K562 (cell line): ENCODE measurements around the gene CBX8. TPM values are rescaled to one million over a fixed set of nuclear protein-coding genes. Genes with fewer than 3 reads are reported as not detected.
A peak's percentile ranks its signal among the peaks of the same experiment; 100 is the strongest.

Experiments used
- ATAC-seq: fragments of 200-7000 bp; cut with Tn5 transposase; 3 replicates; pipeline ENCODE4 v1.9.1; 2020; ENCODE audit warnings: moderate library complexity
- BruUV-seq: library from RNA; stranded (reverse); fragments of 400-500 nt; replicated peaks from 2 replicates; lab custom pipeline; 2021; lab: Mats Ljungman, UMichigan
- CTCF ChIA-PET: fragments of 300-600 bp; formaldehyde crosslinking; extraction: SDS; loops from one replicate; lab custom pipeline; 2021; ENCODE audit warnings: low intra/inter-chr PET ratio; lab: Yijun Ruan, JAX
- POLR2A ChIA-PET: fragments of 300-600, 350-650 bp; sonication (Branson Sonifier 250); formaldehyde crosslinking; extraction: SDS; loops from one replicate; lab custom pipeline; 2021; ENCODE audit warnings: antibody characterized with exemption, inconsistent platforms; lab: Yijun Ruan, JAX
- DNase-seq, 4 experiments: peaks; one replicate each; pipeline versions ENCODE4 v3.0.0 to v3.0.0-alpha.2; 2011 to 2018; ENCODE audit warnings: low spot score in 3 of 4, mixed read lengths in 3 of 4; ENCODE audit errors: extremely low read depth in 1 of 4
- FAIRE-seq: peaks from 2 replicates; lab custom pipeline; 2011; peaks lifted over from hg19 to GRCh38; lab: Jason Lieb, UNC
- H2AFZ ChIP-seq: 2 replicates; pipeline ENCODE4 v1.6.0; 2011; ENCODE audit warnings: low read depth, low read length, control low read depth, inconsistent platforms
- H3K27ac ChIP-seq: fragments of 200-600 bp; 3 replicates; pipeline ENCODE4 v1.8.0; 2011; ENCODE audit warnings: low read depth, mild to moderate bottlenecking, control low read depth, inconsistent platforms, low read length, moderate library complexity, mixed read lengths; ENCODE audit errors: extremely low read depth
- H3K27me3 ChIP-seq, 2 experiments: fragments of 300-600 bp in 1 of 2; 2 replicates in 1 of 2; 3 replicates in 1 of 2; pipeline versions ENCODE4 v1.6.0 to v1.8.0; 2011; ENCODE audit warnings: inconsistent platforms in 2 of 2, low read length in 2 of 2, mild to moderate bottlenecking in 1 of 2, mixed read lengths in 1 of 2, moderate library complexity in 1 of 2; ENCODE audit not compliant: control insufficient read depth in 2 of 2, insufficient read depth in 2 of 2
- H3K36me3 ChIP-seq: fragments of 300-600 bp; 3 replicates; pipeline ENCODE4 v1.8.0; 2011; ENCODE audit warnings: mild to moderate bottlenecking, low read length, inconsistent platforms; ENCODE audit not compliant: control insufficient read depth, insufficient read depth
- H3K4me1 ChIP-seq, 2 experiments: fragments of 200-600 bp in 1 of 2; replicated peaks in 1 of 2; 2 replicates in 1 of 2; 3 replicates in 1 of 2; pipeline versions ENCODE4 v1.5.1 to v1.8.0; 2011; ENCODE audit warnings: inconsistent platforms in 2 of 2, low read length in 2 of 2, mild to moderate bottlenecking in 1 of 2, mixed read lengths in 1 of 2, moderate library complexity in 1 of 2; ENCODE audit not compliant: control insufficient read depth in 2 of 2, insufficient read depth in 2 of 2
- H3K4me2 ChIP-seq: 2 replicates; pipeline ENCODE4 v1.6.1; 2011; ENCODE audit warnings: low read length, control low read depth, inconsistent platforms, mixed read lengths; ENCODE audit not compliant: insufficient read depth
- H3K4me3 ChIP-seq: fragments of 200-600 bp; sonication (generic), shearing (Covaris generic); 2 replicates; pipeline ENCODE4 v1.5.1; 2016; ENCODE audit warnings: control low read depth, inconsistent platforms
- H3K79me2 ChIP-seq: fragments of 200-600 bp; 3 replicates; pipeline ENCODE4 v1.8.0; 2011; ENCODE audit warnings: low read length, inconsistent platforms; ENCODE audit not compliant: control insufficient read depth, insufficient read depth
- H3K9ac ChIP-seq, 2 experiments: 2 replicates each; pipeline versions ENCODE4 v1.6.0 to v1.6.1; 2011; ENCODE audit warnings: low read depth in 2 of 2, low read length in 2 of 2, control low read depth in 1 of 2, inconsistent platforms in 1 of 2, mild to moderate bottlenecking in 1 of 2, mixed read lengths in 1 of 2; ENCODE audit not compliant: insufficient read depth in 1 of 2
- H3K9me1 ChIP-seq: one replicate; pipeline ENCODE4 v1.6.0; 2011; ENCODE audit warnings: inconsistent platforms, mild to moderate bottlenecking, low read length, moderate library complexity; ENCODE audit not compliant: control insufficient read depth, insufficient read depth
- H3K9me3 ChIP-seq: replicated peaks from 2 replicates; pipeline ENCODE4 v1.5.1; 2011; ENCODE audit warnings: low read depth, low read length, inconsistent platforms; ENCODE audit not compliant: control insufficient read depth, insufficient read depth
- H4K20me1 ChIP-seq: replicated peaks from 2 replicates; pipeline ENCODE4 v1.6.1; 2011; ENCODE audit warnings: low read length, inconsistent platforms, mixed read lengths; ENCODE audit not compliant: control insufficient read depth, insufficient read depth
- E2F1 ChIP-seq: sonication (generic); formaldehyde crosslinking; IDR thresholded peaks from 2 replicates; pipeline ENCODE4 v1.8.1; 2023; ENCODE audit warnings: mild to moderate bottlenecking, missing genetic modification reagents, moderate library complexity
- E4F1 ChIP-seq: fragments of 250-450 bp; sonication (Bioruptor Pico); IDR thresholded peaks from 2 replicates; pipeline ENCODE4 v1.5.0; 2021; ENCODE audit warnings: mild to moderate bottlenecking, borderline replicate concordance
- EP400 ChIP-seq: fragments of 450-650 bp; IDR thresholded peaks from 2 replicates; pipeline ENCODE4 v1.6.1; 2017; ENCODE audit warnings: antibody characterized with exemption, mild to moderate bottlenecking, moderate library complexity
- GTF2E2 ChIP-seq: fragments of 200-800 bp; sonication (Bioruptor generic); IDR thresholded peaks from 2 replicates; pipeline ENCODE4 v1.6.1; 2016; ENCODE audit warnings: missing genetic modification characterization, missing compliant biosample characterization
- HDAC3 ChIP-seq: fragments of 450-650 bp; IDR thresholded peaks from 2 replicates; pipeline ENCODE4 v1.6.1; 2018; ENCODE audit warnings: borderline replicate concordance, mild to moderate bottlenecking, moderate library complexity; ENCODE audit not compliant: partially characterized antibody
- HMG20A ChIP-seq: fragments of 450-650 bp; formaldehyde crosslinking; conservative IDR thresholded peaks from 2 replicates; pipeline ENCODE4 v1.4.0; 2020; ENCODE audit warnings: mild to moderate bottlenecking, mixed read lengths
- HMGN3 ChIP-seq: IDR thresholded peaks from 2 replicates; pipeline ENCODE4 v1.6.1; 2011; ENCODE audit warnings: borderline replicate concordance, low read depth, mild to moderate bottlenecking, mixed read lengths, low read length; ENCODE audit not compliant: insufficient read length; ENCODE audit errors: extremely low read depth
- KLF10 ChIP-seq: fragments of 250-450 bp; sonication (Bioruptor Pico); IDR thresholded peaks from 2 replicates; pipeline ENCODE4 v1.6.1; 2021; ENCODE audit warnings: matching md5 sums
- MCM2 ChIP-seq: fragments of 450-650 bp; IDR thresholded peaks from 2 replicates; pipeline ENCODE4 v1.6.1; 2017; ENCODE audit warnings: low read depth, mild to moderate bottlenecking
- MCM3 ChIP-seq: fragments of 450-650 bp; IDR thresholded peaks from 2 replicates; pipeline ENCODE4 v1.6.1; 2016
- RFX1 ChIP-seq: fragments of 450-650 bp; IDR thresholded peaks from 2 replicates; pipeline ENCODE4 v1.6.1; 2016; ENCODE audit warnings: mild to moderate bottlenecking, moderate library complexity
- SMAD4 ChIP-seq: fragments of 250-450 bp; sonication (Bioruptor Pico); conservative IDR thresholded peaks from 2 replicates; pipeline ENCODE4 v1.8.0; 2021; ENCODE audit warnings: inconsistent platforms, mild to moderate bottlenecking, moderate library complexity
- THRB ChIP-seq: fragments of 450-650 bp; formaldehyde crosslinking; conservative IDR thresholded peaks from 2 replicates; pipeline ENCODE4 v1.4.0; 2022; ENCODE audit warnings: mild to moderate bottlenecking, missing genetic modification characterization
- ZBTB26 ChIP-seq: fragments of 450-650 bp; formaldehyde crosslinking; IDR thresholded peaks from 2 replicates; pipeline ENCODE4 v1.4.0; 2022; ENCODE audit warnings: missing genetic modification characterization
- ZNF354B ChIP-seq: fragments of 250-450 bp; sonication (Bioruptor Pico); IDR thresholded peaks from 2 replicates; pipeline ENCODE4 v1.4.0; 2020
- ZNF436 ChIP-seq: fragments of 250-450, 450-650 bp; sonication (Bioruptor Pico); formaldehyde crosslinking; IDR thresholded peaks from 2 replicates; pipeline ENCODE4 v1.7.0; 2020; ENCODE audit warnings: mild to moderate bottlenecking
- WGBS: fragments of 100-300 bp; shearing (Covaris generic); methylation state at CpG from one replicate; pipeline ENCODE4 v1.1.6; 2016; ENCODE audit warnings: low coverage, mixed read lengths; ENCODE audit not compliant: insufficient coverage; ENCODE audit errors: missing lambda C conversion rate; 5-methylcytosine and 5-hydroxymethylcytosine counted together
- in situ Hi-C: fragments of 300-500 bp; cut with MboI; formaldehyde crosslinking; loops from 4 replicates; pipeline ENCODE4 v1.15.0; 2018; ENCODE audit warnings: inconsistent platforms, mixed read lengths
- intact Hi-C: fragments of 100-400 bp; cut with micrococcal nuclease; formaldehyde crosslinking; loops from 2 replicates; pipeline ENCODE4 v1.14.2; 2022
- polyA plus RNA-seq, 8 experiments: library from polyadenylated mRNA; depleted of rRNA in 4 of 8; stranded (reverse) in 5 of 8; unstranded in 3 of 8; fragments of >200 nt; fragmentation: Nextera tagmentation in 2 of 8; fragmentation: Illumina TruSeq in 1 of 8; extraction: Ambion mirVana in 2 of 8; extraction: Trizol in 1 of 8; gene quantifications; 2 replicates each; pipeline versions ENCODE4 v1.2.1 to v1.2.3, GENCODE V29; 2011 to 2014; ENCODE audit warnings: inconsistent platforms in 1 of 8, missing spikeins in 1 of 8
- total RNA-seq, 7 experiments: library from RNA; depleted of rRNA in 6 of 7; stranded (reverse); fragments of >200 nt in 6 of 7; fragmentation: Illumina TruSeq in 2 of 7; extraction: Trizol in 2 of 7; gene quantifications; 2 replicates each; pipeline versions ENCODE4 v1.2.1 to v1.2.3, GENCODE V29; 2011 to 2021; ENCODE audit warnings: low replicate concordance in 1 of 7

Gene CBX8
- total and polyA plus RNA-seq, 9 of the 15 experiments (the other 6 are each of a cell fraction or from before 2014, with no cell fraction given) = 0.08 to 11.9 (median 2.6) TPM

GRCh38 chr17:79742951-79743476, 53.9 kb downstream of the CBX8 start:
- Histone ChIP-seq H4K20me1 (0 out of 2 replicates have a peak, but pooled peaks cover 3% of the 10 kb centered on the region), H3K36me3 (no peaks in the 10 kb centered on the region), H3K79me2 (no peaks in the 10 kb centered on the region), H3K4me2 (no peak overlapping the region), H3K9me3 (no peaks in the 10 kb centered on the region), H3K4me3 (no peak overlapping the region), H2AFZ (no peak overlapping the region), H3K9ac (peak overlapping the region in 1 of 2 experiments; percentile 73; a peak in 1 of 4 replicates), H3K4me1 (peaks cover 4 to 27% of the 10 kb centered on the region in 2 experiments; a peak in 4 of 5 replicates), H3K9me1 (no peaks in the 10 kb centered on the region), H3K27me3 (peaks cover 20 to 27% of the 10 kb centered on the region in 2 experiments), H3K27ac (no peak overlapping the region)
- whole genome bisulfite sequencing = 23% methylated on average over 6 of the region's 7 CpGs
- ChIA-PET POLR2A (interaction anchor here (0.6 to 1.5 kb wide), 3 partner anchors 90 to 97 kb away, joined by 3 to 4 read pairs (median 3); partner anchors contain the start of gene CBX4), CTCF (interaction anchor here (1.0 to 2.9 kb wide), 3 partner anchors 34 to 232 kb away, joined by 3 to 14 read pairs (median 8); partner anchors contain the start of gene CBX2)
- intact Hi-C loops (loop anchor here (2.0 to 10.0 kb wide), 3 partner anchors 34 to 172 kb away; partner anchors contain the start of genes CBX2 and CBX4), in situ Hi-C loops (loop anchor here (10.0 kb wide), 1 partner anchor 172 kb away; no protein-coding TSS in a partner anchor)
- BruUV-seq = no TSS peak
- ATAC-seq = no peak
- DNase-seq = no peak
- FAIRE-seq = no peak
- TF ChIP-seq SMAD4 (no peak), RFX1 (no peak), ZBTB26 (CRISPR knock-in tag) (no peak), THRB (CRISPR knock-in tag) (no peak), ZNF436 (CRISPR knock-in tag) (no peak), EP400 (no peak), HDAC3 (no peak), MCM3 (no peak), ZNF354B (CRISPR knock-in tag) (no peak), HMG20A (CRISPR knock-in tag) (no peak), HMGN3 (no peak), KLF10 (no peak), E4F1 (no peak), MCM2 (no peak), E2F1 (no peak), GTF2E2 (tag) (no peak)
